Subcutaneous adipose tissue (tissue), 4 donors: Measurements from ENCODE around the gene DAB2IP. TPM values are rescaled to one million over a fixed set of nuclear protein-coding genes. Genes with fewer than 3 reads are reported as not detected.

Source experiments
- total RNA-seq, 4 donors: library from RNA; depleted of rRNA; stranded (reverse); fragments of >200 nt; gene quantifications; one replicate each; pipeline ENCODE4 v1.1.0, GENCODE V29; 2016
- TF ChIP-seq, protein P1 (sequence below): fragments of 450-650 bp; IDR thresholded peaks from one replicate; pipeline ENCODE4 v1.5.1; 2016; ENCODE audit warnings: low read depth, mild to moderate bottlenecking, control low read depth, antibody characterized with exemption, moderate library complexity

DAB2IP gene
- total RNA-seq, 4 donors from 2014 or later, result 6.3 to 57.5 (median 32.8) TPM

DNA sequence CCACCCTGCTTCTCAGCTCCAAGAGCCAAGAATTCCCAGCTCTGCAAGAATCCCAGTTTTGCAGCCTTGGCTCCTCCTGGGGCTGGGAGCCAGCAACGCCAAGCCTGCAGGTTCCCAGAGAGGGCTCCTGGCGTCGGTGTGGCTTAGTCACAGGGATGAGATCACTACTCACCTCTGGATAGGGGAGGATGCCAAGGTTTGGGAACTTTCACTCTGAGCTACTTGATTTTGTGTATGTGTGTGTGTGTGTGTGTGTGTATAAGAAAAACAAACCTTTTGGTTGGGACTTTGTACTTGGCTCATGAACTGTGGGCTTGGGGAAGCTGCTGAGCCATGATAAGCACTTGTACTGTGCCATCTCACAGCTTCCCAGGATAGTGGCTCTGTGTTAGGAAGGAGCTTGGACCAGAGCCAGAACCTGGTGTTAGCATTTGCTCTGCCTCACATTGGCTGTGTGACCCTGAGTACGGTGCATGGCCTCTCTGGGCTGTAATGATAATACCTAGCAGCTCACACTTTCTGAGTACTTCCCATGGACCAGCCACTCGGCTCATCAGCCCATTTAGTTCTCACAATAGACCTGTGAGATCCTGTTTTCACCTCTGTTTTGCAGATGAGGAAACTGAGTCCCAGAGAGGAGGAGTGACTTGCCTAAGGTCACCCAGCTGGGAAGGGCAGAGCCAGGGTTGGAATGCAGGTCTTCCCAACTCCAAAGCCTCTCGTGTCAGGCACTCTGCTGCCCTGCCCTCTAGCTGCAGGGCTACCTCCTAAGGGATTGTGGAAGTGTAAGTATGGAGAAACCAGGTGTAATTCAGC is 41.4 kb upstream of the DAB2IP start:
- TF ChIP-seq, protein P1, sequence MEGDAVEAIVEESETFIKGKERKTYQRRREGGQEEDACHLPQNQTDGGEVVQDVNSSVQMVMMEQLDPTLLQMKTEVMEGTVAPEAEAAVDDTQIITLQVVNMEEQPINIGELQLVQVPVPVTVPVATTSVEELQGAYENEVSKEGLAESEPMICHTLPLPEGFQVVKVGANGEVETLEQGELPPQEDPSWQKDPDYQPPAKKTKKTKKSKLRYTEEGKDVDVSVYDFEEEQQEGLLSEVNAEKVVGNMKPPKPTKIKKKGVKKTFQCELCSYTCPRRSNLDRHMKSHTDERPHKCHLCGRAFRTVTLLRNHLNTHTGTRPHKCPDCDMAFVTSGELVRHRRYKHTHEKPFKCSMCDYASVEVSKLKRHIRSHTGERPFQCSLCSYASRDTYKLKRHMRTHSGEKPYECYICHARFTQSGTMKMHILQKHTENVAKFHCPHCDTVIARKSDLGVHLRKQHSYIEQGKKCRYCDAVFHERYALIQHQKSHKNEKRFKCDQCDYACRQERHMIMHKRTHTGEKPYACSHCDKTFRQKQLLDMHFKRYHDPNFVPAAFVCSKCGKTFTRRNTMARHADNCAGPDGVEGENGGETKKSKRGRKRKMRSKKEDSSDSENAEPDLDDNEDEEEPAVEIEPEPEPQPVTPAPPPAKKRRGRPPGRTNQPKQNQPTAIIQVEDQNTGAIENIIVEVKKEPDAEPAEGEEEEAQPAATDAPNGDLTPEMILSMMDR, result no peak

DNA sequence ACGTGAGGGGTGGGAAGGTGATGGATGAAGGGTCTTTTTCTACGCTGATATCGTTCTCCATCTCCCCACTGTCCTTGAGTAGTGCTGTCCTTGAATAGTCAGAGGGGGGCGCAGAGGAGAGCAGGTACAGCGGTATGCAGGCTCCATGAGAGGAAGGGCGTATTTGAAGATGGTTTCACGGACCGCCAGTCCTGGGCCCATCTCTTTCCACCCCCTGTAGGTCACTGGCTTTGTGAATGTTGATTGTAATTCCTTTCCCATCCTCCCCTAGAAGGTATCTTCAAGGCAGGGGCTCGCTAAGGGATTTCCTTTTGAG is 40.8 kb upstream of the DAB2IP start:
- TF ChIP-seq, protein P1, result no peak

DNA sequence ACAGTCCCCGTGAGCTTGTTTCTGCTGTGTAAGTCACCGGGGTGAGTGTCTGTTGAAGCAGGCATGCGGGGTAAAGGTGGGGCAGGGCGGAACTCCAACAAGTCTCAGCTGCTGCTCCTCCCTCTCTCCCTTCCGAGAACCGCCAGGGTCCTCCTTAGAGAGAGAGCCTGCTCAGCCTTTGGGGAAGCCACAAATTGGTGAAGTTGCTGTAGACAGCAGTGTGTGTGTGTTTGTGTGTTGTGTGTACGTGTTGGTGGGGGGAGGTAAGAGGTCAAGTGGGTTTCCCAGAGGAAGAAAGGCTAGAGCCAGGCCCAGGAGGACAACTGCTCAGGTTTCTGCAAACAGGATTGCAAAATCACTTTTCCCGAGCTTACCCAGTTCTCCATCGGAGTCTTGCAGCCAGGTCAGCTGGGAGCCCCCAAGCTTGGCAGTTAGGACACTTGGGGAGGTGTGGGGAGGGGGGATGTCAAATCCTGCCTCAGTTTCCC is 38.9 kb upstream of the DAB2IP start:
- TF ChIP-seq, protein P1, result no peak

DNA sequence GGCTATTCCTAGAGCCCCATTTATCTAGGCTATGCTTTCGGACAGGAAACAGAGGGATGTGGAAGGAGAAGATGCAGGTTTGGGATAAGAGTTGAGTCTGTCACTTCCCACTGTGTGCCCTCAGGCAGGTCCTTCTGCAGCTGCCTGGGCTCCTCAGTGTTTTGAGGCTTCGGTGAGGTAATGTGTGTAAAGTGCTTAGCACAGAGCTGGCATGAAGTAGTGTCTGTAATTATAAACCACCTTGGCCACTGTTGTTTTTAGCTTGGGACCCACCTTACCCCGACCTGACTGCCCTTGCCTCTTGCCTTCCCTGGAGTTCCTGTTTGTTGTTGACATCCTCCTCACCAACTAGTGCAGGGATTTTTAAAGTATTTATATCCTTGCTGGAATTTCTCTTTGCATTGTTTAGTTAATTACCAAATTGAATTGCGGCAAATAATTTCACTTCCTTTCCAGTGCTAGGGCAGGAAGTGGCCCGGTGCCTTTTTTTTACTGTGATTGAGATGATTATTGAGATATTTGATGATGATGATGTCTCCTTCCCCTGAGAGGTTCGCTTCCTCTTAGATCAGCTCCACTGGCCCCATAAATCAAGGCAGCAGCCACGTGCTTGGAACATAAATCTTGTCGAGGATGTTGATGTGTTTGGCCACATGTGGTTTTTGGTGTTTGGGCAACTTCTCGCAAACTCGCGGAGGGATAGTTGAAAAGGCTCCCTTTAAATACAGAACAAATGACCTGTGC is 38.3 kb upstream of the DAB2IP start:
- TF ChIP-seq, protein P1, result no peak

DNA sequence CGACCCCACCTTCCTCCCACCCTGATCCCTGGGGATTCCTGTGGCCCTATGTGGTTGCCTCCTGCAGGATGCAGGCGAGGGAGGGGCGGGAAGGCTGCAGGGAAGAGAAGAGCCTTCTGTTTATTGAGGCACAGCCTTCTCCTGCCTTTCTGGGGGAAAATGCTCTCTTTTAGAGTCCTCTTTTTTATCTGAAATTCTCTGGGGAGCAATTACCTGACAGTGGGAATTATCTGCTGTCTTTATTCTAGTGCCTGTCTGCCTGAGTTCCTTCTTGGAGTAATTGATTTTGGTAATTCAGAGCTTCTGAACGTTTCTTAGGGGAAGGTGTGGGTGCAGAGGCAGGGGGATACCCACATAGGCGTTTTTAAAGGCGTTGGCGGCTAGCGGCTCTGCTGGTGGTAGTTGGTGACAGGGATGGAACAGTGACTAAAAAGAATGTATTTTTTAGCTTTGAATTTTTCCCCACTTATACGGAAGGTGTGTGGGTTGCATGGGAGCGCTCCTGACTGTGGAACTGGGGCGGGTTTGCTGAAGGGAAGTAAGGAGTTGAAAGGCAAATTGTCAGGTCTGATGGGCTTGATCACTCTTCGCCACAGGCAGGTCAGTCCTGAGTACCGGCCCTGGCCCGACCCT is 35.2 kb upstream of the DAB2IP start:
- TF ChIP-seq, protein P1, result no peak

DNA sequence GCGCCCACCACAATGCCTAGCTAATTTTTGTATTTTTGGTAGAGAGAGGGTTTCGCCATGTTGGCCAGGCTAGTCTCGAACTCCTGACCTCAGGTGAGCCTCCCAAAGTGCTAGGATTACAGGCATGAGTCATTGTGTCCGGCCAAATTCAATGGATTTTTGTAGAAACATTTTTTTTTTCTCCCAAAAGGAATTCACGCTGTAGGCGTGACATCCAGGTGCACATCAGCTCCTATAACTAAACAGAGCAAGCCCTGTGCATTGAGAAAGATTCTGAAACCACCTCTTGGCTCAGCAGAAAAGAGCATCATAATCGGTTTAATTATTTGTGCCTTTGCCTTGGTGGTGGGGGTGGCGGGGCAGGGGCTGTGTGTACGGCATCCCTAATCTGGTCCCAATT is 32.9 kb upstream of the DAB2IP start:
- TF ChIP-seq, protein P1, result no peak
